ENCODE results near the gene DGKB.

DNA sequence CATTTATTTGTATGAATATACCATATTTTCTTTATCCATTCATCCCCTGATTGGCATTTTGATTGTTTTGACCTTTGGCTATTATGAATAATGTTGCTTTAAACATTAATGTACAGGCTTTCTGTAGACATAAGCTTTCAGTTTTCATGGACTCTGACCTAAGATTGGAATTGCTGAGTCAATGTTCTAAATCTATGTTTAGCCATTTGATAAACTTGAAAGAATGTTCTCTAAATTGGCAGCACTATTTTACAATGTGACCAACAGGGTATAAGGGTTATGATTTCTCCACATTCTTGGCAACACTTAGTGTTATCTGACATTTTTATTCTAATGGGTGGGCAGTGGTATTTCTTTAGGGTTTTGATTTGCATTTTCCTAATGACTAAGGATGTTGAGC, 683.4 kb downstream of the DGKB start:
- no peak for TF ChIP-seq POLR2AphosphoS5 (IDR thresholded peaks at IDR 0.05)
- TF ChIP-seq, protein P1, sequence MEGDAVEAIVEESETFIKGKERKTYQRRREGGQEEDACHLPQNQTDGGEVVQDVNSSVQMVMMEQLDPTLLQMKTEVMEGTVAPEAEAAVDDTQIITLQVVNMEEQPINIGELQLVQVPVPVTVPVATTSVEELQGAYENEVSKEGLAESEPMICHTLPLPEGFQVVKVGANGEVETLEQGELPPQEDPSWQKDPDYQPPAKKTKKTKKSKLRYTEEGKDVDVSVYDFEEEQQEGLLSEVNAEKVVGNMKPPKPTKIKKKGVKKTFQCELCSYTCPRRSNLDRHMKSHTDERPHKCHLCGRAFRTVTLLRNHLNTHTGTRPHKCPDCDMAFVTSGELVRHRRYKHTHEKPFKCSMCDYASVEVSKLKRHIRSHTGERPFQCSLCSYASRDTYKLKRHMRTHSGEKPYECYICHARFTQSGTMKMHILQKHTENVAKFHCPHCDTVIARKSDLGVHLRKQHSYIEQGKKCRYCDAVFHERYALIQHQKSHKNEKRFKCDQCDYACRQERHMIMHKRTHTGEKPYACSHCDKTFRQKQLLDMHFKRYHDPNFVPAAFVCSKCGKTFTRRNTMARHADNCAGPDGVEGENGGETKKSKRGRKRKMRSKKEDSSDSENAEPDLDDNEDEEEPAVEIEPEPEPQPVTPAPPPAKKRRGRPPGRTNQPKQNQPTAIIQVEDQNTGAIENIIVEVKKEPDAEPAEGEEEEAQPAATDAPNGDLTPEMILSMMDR (IDR thresholded peaks at IDR 0.05): no peak
- TF ChIP-seq EP300 (IDR thresholded peaks at IDR 0.05; ENCODE audit: low read depth): no peak
